Fibroblast of mammary gland (primary cell): ENCODE data around the gene PIK3R4.

Source experiments
- DNase-seq: peaks from one replicate; pipeline ENCODE4 v3.0.0-alpha.2; 2010; ENCODE audit warnings: low read depth
- H3K4me3 ChIP-seq: 2 replicates; pipeline ENCODE4 v1.5.1; 2011; ENCODE audit warnings: low read depth, mild to moderate bottlenecking, low read length, moderate library complexity; ENCODE audit not compliant: control insufficient read depth
- TF ChIP-seq, protein P1 (sequence below): conservative IDR thresholded peaks from 2 replicates; pipeline ENCODE4 v1.5.1; 2011; ENCODE audit warnings: low read depth, low read length, inconsistent platforms; ENCODE audit not compliant: control insufficient read depth, insufficient read depth

Gene PIK3R4

DNA sequence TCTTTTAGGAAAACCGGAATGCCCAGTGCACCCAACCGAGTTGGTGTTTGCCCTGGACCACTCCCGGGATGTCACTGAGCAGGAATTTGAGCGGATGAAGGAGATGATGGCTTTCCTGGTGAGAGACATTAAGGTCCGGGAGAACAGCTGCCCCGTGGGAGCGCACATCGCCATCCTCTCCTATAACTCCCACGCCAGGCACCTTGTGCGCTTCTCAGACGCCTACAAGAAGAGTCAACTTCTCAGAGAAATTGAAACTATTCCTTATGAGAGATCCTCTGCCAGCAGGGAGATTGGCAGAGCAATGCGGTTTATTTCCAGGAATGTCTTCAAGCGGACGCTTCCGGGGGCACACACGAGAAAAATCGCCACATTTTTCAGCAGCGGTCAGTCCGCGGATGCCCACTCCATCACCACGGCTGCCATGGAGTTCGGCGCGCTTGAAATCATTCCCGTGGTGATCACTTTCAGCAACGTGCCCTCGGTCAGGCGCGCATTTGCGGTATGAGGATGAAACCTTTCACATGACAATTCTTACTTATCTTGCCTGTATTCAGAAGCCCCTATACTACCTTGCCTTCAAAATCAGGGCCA is 97.5 kb downstream of the PIK3R4 start:
- DNase-seq: no peak

DNA sequence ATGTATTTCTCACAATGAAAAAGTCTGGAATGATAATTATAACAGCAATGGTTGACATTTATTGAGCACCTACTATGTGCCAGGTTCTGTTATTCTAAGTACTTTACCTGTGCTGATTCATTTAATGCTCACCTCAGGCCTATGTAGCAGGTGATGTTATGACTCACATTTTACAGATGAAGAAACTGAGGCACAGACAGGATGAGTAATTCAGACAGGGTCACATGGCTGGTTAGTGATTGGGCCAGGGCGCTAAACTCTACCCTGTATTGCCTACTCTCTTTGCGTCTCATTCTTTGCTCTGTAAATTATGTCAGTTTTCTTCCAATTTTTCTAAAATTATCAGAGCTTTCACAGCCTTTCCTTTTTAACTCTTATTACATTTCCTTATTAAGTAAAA is 98.3 kb downstream of the PIK3R4 start:
- TF ChIP-seq, protein P1, sequence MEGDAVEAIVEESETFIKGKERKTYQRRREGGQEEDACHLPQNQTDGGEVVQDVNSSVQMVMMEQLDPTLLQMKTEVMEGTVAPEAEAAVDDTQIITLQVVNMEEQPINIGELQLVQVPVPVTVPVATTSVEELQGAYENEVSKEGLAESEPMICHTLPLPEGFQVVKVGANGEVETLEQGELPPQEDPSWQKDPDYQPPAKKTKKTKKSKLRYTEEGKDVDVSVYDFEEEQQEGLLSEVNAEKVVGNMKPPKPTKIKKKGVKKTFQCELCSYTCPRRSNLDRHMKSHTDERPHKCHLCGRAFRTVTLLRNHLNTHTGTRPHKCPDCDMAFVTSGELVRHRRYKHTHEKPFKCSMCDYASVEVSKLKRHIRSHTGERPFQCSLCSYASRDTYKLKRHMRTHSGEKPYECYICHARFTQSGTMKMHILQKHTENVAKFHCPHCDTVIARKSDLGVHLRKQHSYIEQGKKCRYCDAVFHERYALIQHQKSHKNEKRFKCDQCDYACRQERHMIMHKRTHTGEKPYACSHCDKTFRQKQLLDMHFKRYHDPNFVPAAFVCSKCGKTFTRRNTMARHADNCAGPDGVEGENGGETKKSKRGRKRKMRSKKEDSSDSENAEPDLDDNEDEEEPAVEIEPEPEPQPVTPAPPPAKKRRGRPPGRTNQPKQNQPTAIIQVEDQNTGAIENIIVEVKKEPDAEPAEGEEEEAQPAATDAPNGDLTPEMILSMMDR: no peak
- no peak for DNase-seq
- H3K4me3 ChIP-seq: no peak overlapping the region

More for the DNA sequence above, 97.5 kb downstream of the PIK3R4 start:
- no peak overlapping the region for H3K4me3 ChIP-seq
- TF ChIP-seq, protein P1: no peak

DNA sequence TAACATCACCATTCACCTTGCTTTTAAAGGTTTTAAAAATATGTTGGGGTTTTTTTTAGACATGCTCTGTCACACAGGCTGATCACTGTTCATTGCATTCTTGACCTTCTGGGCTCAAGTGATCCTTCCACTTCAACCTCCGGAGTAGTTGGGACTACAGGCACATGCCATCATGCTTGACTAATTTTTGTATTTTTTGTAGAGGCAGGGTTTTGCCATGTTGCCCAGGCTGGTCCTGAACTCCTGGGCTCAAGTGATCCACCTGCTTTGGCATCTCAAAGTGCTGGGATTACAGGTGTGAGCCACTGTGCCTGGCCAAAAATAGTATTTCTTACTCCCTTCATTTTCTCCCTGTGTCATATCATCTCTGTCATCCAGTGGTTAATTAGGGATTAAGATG is 101.4 kb downstream of the PIK3R4 start:
- TF ChIP-seq, protein P1: no peak
- no peak for DNase-seq
- H3K4me3 ChIP-seq: no peak overlapping the region

DNA sequence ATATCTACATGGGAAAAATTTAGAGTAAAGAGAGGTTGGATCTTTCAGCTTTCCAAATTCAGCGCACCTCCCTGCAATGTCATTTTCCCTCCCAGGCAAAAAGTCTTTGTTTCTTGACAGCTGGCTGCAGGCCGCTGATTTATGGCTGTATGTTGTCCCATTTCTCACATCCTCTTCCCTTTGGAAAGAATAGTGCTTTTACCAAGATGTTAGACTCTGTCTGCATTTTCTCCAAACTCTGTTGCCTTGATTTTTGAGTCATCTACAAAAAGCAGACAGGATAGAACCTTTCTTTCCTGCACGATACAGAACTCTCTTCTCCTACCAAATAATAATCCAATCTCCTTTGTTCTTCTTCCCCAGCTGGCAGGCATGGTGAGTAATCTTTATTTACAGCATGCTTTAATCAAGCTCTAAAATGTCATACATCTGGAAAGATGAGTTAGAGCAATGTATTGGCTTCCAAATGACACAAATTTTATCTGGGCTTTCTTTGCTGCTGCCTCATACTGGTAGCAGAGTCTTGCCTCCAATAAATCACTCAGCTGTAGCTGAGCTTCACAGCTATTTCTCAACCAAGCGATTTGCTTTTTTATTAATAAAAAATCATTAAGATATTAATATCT is 101.9 kb downstream of the PIK3R4 start:
- H3K4me3 ChIP-seq: no peak overlapping the region
- TF ChIP-seq, protein P1: no peak

DNA sequence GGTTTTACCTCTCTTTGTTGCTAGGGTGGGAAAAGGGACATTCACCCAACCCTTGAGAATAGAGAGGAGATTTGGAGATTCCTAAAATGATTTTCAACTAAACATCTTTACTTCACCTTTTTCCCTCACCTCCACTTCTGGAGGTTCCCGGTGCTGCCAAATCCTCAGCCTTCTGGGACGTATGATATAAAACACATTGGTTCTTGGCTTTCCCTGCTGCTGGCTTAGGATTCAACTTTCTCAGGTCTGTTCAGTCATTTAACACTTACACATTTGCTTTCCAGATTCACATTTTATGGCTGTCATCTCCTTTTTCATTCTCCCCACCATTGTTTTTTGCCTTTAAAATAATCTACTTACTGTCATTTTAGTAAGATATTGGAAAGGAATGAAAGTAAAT is 106.6 kb downstream of the PIK3R4 start:
- no peak for DNase-seq
- TF ChIP-seq, protein P1: no peak

More for the DNA sequence above, 101.9 kb downstream of the PIK3R4 start:
- DNase-seq: peak; percentile 7

DNA sequence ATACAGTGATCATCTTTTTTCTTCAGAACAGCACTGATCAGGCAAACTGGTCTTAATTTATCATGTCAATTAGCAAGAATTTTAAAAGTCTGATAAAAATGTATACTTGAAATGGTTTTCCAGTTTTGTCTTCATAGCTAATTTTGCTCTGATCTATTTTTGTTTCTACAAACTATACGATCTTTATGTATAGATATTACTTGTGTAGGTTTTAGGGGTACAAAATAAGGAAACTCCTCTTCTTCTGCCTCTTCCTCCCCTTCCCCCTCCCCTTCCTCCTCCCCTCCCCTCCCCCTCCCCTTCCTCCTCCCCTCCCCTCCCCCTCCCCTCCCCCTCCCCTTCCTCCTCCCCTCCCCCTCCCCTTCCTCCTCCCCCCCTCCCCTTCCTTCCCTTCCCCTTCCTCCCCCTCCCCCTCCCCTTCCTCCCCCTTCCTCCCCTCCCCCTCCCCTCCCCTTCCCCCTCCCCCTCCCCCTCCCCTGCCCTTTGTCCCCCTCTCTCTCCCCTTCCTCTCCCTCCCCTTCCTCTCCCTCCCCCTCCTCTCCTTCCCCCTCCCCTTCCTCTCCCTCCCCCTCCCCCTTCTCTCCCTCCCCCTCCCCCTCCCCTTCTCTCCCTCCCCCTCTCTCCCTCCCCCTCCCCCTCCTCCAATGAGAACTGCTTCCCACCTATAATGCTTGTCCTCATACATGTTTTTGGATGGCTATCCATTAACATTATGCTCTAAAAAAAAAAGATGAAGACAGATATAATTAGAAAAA is 110.0 kb downstream of the PIK3R4 start:
- no peak overlapping the region for H3K4me3 ChIP-seq
- DNase-seq: no peak
- TF ChIP-seq, protein P1: no peak

More for the DNA sequence above, 106.6 kb downstream of the PIK3R4 start:
- no peak overlapping the region for H3K4me3 ChIP-seq
